22Rv1 (cell line): Measurements from ENCODE around the gene WDR48.

Experiments used
- CTCF ChIP-seq: fragments of 450-650 bp; IDR thresholded peaks from 2 replicates; pipeline ENCODE4 v1.5.1; 2017; ENCODE audit warnings: mild to moderate bottlenecking
- ZFX ChIP-seq: fragments of 450-650 bp; IDR thresholded peaks from 2 replicates; pipeline ENCODE4 v1.6.1; 2017; ENCODE audit warnings: antibody characterized with exemption, borderline replicate concordance

DNA sequence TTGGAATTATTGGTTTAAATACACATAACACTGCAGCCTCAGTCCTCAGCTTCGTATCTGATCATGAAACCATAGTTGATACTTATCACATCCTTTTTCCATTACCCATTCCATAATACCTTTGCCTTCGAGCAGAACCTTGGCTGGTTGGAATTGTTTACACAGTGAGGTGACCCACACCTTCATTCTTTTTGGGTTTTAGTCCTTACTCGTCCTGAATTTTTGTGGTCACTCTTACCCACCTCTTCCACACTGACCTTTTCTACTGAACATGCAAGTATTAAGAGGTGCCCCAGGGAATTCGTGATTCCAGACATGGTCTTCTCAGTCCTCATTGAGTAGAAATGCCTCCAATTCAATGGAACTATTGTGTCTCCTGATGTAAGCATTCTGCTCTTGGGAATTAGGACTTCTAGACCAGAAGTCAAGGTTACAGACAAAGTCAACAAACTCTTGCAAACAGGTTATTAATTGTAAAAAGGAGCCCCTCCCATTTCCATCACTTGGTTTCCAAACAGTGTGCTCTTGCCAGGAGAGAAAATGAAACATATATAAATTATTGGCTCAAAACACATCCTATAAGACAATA lies 37.8 kb upstream of the WDR48 start:
- TF ChIP-seq CTCF: no peak
- no peak for TF ChIP-seq ZFX
